Stomach (tissue), 9 donors: ENCODE data around the gene MC4R. TPM values are rescaled to one million over a fixed set of nuclear protein-coding genes. Genes with fewer than 3 reads are reported as not detected.

Experiments
- DNase-seq, 2 donors: peaks; one replicate each; pipeline versions ENCODE4 v3.0.0 to v3.0.0-alpha.2; 2013 to 2019
- H3K27ac ChIP-seq, 5 donors: fragments of 200-600 bp in 4 of 5; sonication (generic) in 4 of 5; one replicate each; pipeline ENCODE4 v1.5.1; 2013 to 2019; ENCODE audit warnings: mild to moderate bottlenecking in 1 of 5, moderate library complexity in 1 of 5
- H3K27me3 ChIP-seq, 3 donors: fragments of 200-600 bp; sonication (generic); one replicate each; pipeline ENCODE4 v1.5.1; 2017 to 2019; ENCODE audit warnings: mixed run types in 1 of 3
- H3K36me3 ChIP-seq, 4 donors: fragments of 200-600 bp; sonication (generic); 1 replicate in 3 of 4; 2 replicates in 1 of 4; pipeline ENCODE4 v1.5.1; 2016 to 2019
- H3K4me1 ChIP-seq, 4 donors: fragments of 200-600 bp; sonication (generic); one replicate each; pipeline ENCODE4 v1.5.1; 2016 to 2019
- H3K4me3 ChIP-seq, 4 donors: fragments of 200-600 bp; sonication (generic) in 3 of 4; one replicate each; pipeline ENCODE4 v1.5.1; 2016 to 2019; ENCODE audit warnings: mild to moderate bottlenecking in 1 of 4
- H3K9me3 ChIP-seq, 4 donors: fragments of 200-600 bp; sonication (generic); one replicate each; pipeline ENCODE4 v1.5.1; 2016 to 2019
- CTCF ChIP-seq, 7 experiments: fragments of 450-650 bp in 4 of 7; fragments of 200-600 bp in 3 of 7; sonication (generic) in 3 of 7; IDR thresholded peaks; one replicate each; pipeline ENCODE4 v1.5.1; 2016 to 2019; ENCODE audit warnings: antibody characterized with exemption in 7 of 7, control low read depth in 2 of 7, mild to moderate bottlenecking in 1 of 7
- EP300 ChIP-seq: sonication (generic); formaldehyde crosslinking; IDR thresholded peaks from one replicate; pipeline ENCODE4 v1.6.1; 2017; ENCODE audit warnings: antibody characterized with exemption
- POLR2A ChIP-seq, 4 donors: fragments of 450-650 bp; IDR thresholded peaks; one replicate each; pipeline ENCODE4 v1.6.1; 2016; ENCODE audit warnings: antibody characterized with exemption in 4 of 4, control low read depth in 2 of 4, mild to moderate bottlenecking in 1 of 4, moderate library complexity in 1 of 4
- POLR2AphosphoS5 ChIP-seq, 3 donors: sonication (generic); formaldehyde crosslinking; IDR thresholded peaks; one replicate each; pipeline ENCODE4 v1.6.1; 2016; ENCODE audit warnings: antibody characterized with exemption in 3 of 3
- WGBS, 5 donors: extraction: QIAGEN DNeasy Blood & Tissue Kit in 3 of 5; methylation state at CpG; one replicate each; pipeline versions ENCODE4 v1.1.5 to v1.1.7; 2013 to 2018; 5-methylcytosine and 5-hydroxymethylcytosine counted together
- intact Hi-C: fragments of 100-400 bp; cut with DNase I; formaldehyde crosslinking; loops from one replicate; pipeline ENCODE4 v1.15.1; 2023; ENCODE audit warnings: low total_unique reads
- polyA plus RNA-seq, 3 donors: library from polyadenylated mRNA; stranded (reverse); fragments of 200-250 nt; gene quantifications; one replicate each; pipeline ENCODE4 v1.2.3, GENCODE V29; 2013
- total RNA-seq, 5 donors: library from RNA; depleted of rRNA; stranded (reverse); fragments of >200 nt; gene quantifications; one replicate each; pipeline versions ENCODE4 v1.1.0 to v1.2.3, GENCODE V29; 2014 to 2016
- donor health status: healthy with polysubstance abuse.
- donor health status: Bipolar disorder and iron deficiency.
- donor health status: healthy.

Gene MC4R
- total and polyA plus RNA-seq, 8 donors = 0.73 TPM; not detected in 7

- no peak for TF ChIP-seq CTCF (IDR thresholded peaks at IDR 0.05)
- TF ChIP-seq EP300 = no peak
- TF ChIP-seq POLR2A (IDR thresholded peaks at IDR 0.05) = no peak
- no peak for TF ChIP-seq POLR2AphosphoS5 (IDR thresholded peaks at IDR 0.05)
- H3K4me3 ChIP-seq = no peak overlapping the region
- H3K4me1 ChIP-seq = no peaks in the 10 kb centered on the region
- H3K27me3 ChIP-seq = no peaks in the 10 kb centered on the region
- no peaks in the 10 kb centered on the region for H3K9me3 ChIP-seq
- intact Hi-C loops = no loop called here
- DNase-seq = no peak
- H3K36me3 ChIP-seq = no peaks in the 10 kb centered on the region
- H3K27ac ChIP-seq = no peak overlapping the region
These were observed 28.8 kb upstream of the MC4R start for GRCh38 chr18:60401346-60401745.

- intact Hi-C loops = no loop called here
- no peak overlapping the region for H3K27ac ChIP-seq
- no peaks in the 10 kb centered on the region for H3K36me3 ChIP-seq
- H3K27me3 ChIP-seq = no peaks in the 10 kb centered on the region
- H3K4me1 ChIP-seq = no peaks in the 10 kb centered on the region
- DNase-seq = no peak
- TF ChIP-seq POLR2AphosphoS5 (IDR thresholded peaks at IDR 0.05) = no peak
- no peak for TF ChIP-seq CTCF (IDR thresholded peaks at IDR 0.05)
- TF ChIP-seq POLR2A (IDR thresholded peaks at IDR 0.05) = no peak
- TF ChIP-seq EP300 = no peak
- 78 to 85% (median 82%) methylated on average over 4 of the region's 4 CpGs for WGBS, 5 donors
- H3K9me3 ChIP-seq = no peaks in the 10 kb centered on the region
- no peak overlapping the region for H3K4me3 ChIP-seq
These were observed 19.1 kb upstream of the MC4R start for GRCh38 chr18:60391571-60392226.

GRCh38 chr18:60389314-60389713 lies 16.7 kb upstream of the MC4R start:
- 39 to 61% (median 48%) methylated on average over 1 of the region's 1 CpG for WGBS, 5 donors
- no peak overlapping the region for H3K27ac ChIP-seq
- intact Hi-C loops = no loop called here
- DNase-seq = no peak
- H3K4me1 ChIP-seq = no peaks in the 10 kb centered on the region
- no peak overlapping the region for H3K4me3 ChIP-seq
- H3K36me3 ChIP-seq = no peaks in the 10 kb centered on the region
- no peaks in the 10 kb centered on the region for H3K9me3 ChIP-seq
- H3K27me3 ChIP-seq = no peaks in the 10 kb centered on the region
- TF ChIP-seq CTCF (IDR thresholded peaks at IDR 0.05) = no peak
- TF ChIP-seq POLR2AphosphoS5 (IDR thresholded peaks at IDR 0.05) = no peak
- TF ChIP-seq POLR2A (IDR thresholded peaks at IDR 0.05) = no peak
- no peak for TF ChIP-seq EP300

GRCh38 chr18:60385693-60386092 lies 13.1 kb upstream of the MC4R start:
- Histone ChIP-seq H3K4me1 (no peaks in the 10 kb centered on the region), H3K27me3 (no peaks in the 10 kb centered on the region), H3K36me3 (no peaks in the 10 kb centered on the region), H3K27ac (no peak overlapping the region), H3K4me3 (no peak overlapping the region), H3K9me3 (no peaks in the 10 kb centered on the region)
- WGBS, 5 donors = 75 to 82% (median 79%) methylated on average over 5 of the region's 5 CpGs
- no peak for DNase-seq
- intact Hi-C loops = no loop called here
- TF ChIP-seq EP300 (no peak), POLR2AphosphoS5 (IDR thresholded peaks at IDR 0.05) (no peak), CTCF (IDR thresholded peaks at IDR 0.05) (no peak), POLR2A (IDR thresholded peaks at IDR 0.05) (no peak)
